ENCODE measurements around the gene NACAD.

NACAD gene

GRCh38 chr7:45112648-45113047 lies 23.9 kb upstream of the NACAD start:
- DNase-seq, result no peak

GRCh38 chr7:45111298-45112223 lies 22.8 kb upstream of the NACAD start, which contains the start of gene TBRG4:
TBRG4 (minus strand) TSS chr7:45111697; CDS start chr7:45109237, 2,460 bp downstream.
- peak; percentile 92 for DNase-seq

GRCh38 chr7:45108863-45109262 lies 20.1 kb upstream of the NACAD start:
- DNase-seq, result no peak

- no peak for DNase-seq
These were observed 18.6 kb upstream of the NACAD start for GRCh38 chr7:45107356-45107755.

- DNase-seq, result no peak
These were observed 18.1 kb upstream of the NACAD start for GRCh38 chr7:45106820-45107219.

GRCh38 chr7:45105588-45106188 lies 16.9 kb upstream of the NACAD start:
- DNase-seq, result no peak

GRCh38 chr7:45104844-45105587 lies 16.2 kb upstream of the NACAD start:
- no peak for DNase-seq

GRCh38 chr7:45103958-45104843 lies 15.4 kb upstream of the NACAD start:
- no peak for DNase-seq

GRCh38 chr7:45102785-45103712 lies 14.3 kb upstream of the NACAD start:
- DNase-seq, result no peak

GRCh38 chr7:45101748-45102147 lies 13.0 kb upstream of the NACAD start:
- no peak for DNase-seq

- no peak for DNase-seq
These were observed 12.2 kb upstream of the NACAD start for GRCh38 chr7:45100761-45101480.

GRCh38 chr7:45099891-45100760 lies 11.4 kb upstream of the NACAD start:
- no peak for DNase-seq

- DNase-seq, result no peak
These were observed 10.4 kb upstream of the NACAD start for GRCh38 chr7:45098983-45099839.

GRCh38 chr7:45092931-45093235 lies 4.1 kb upstream of the NACAD start:
- no peak for DNase-seq

GRCh38 chr7:45092100-45092930 lies 3.5 kb upstream of the NACAD start:
- no peak for DNase-seq

GRCh38 chr7:45089341-45089891 lies 647 bp upstream of the NACAD start:
- DNase-seq, result peak; percentile 42

GRCh38 chr7:45088146-45088701 lies 545 bp downstream of the NACAD start:
- no peak for DNase-seq
